ENCODE measurements around the gene XPNPEP3. TPM values are rescaled to one million over a fixed set of nuclear protein-coding genes. Genes with fewer than 3 reads are reported as not detected.
"Not testable (repeated sequence)": the region's sequence is repeated elsewhere in the genome, so short reads cannot be mapped to it uniquely, and the experiment has no call there.

The XPNPEP3 gene
- total RNA-seq, 1 donor from 2014 or later = 22.5 TPM

- no peak for TF ChIP-seq CTCF (IDR thresholded peaks at IDR 0.05)
- peak overlapping the region; percentile 89 for H3K27ac Mint-ChIP-seq (ENCODE audit: unreplicated experiment)
Measured at GRCh38 chr22:40818192-40818746, 38.7 kb upstream of the XPNPEP3 start.

GRCh38 chr22:40818747-40819598, 38.0 kb upstream of the XPNPEP3 start, which contains the start of gene SLC25A17:
TSS of gene SLC25A17 (minus strand) at chr22:40819346. CDS start at chr22:40819248, 98 bp downstream.
- H3K27me3 Mint-ChIP-seq (ENCODE audit: unreplicated experiment) = no peaks in the 10 kb centered on the region
- peaks cover 29% of the 10 kb centered on the region for H3K4me1 Mint-ChIP-seq (ENCODE audit: unreplicated experiment)
- no peaks in the 10 kb centered on the region for H3K9me3 Mint-ChIP-seq (ENCODE audit: unreplicated experiment)
- DNase-seq (ENCODE audit: extremely low spot score, unreplicated experiment) = peak; percentile 93
- TF ChIP-seq CTCF (IDR thresholded peaks at IDR 0.05) = peak; percentile 58
- peak within 1 kb of the TSS; percentile 89 for H3K27ac Mint-ChIP-seq (ENCODE audit: unreplicated experiment)
- H3K4me3 Mint-ChIP-seq (ENCODE audit: unreplicated experiment) = peak within 1 kb of the TSS; percentile 98
- peaks cover 6% of the 10 kb centered on the region for H3K36me3 Mint-ChIP-seq (ENCODE audit: unreplicated experiment)

More at GRCh38 chr22:40818192-40818746, 38.7 kb upstream of the XPNPEP3 start:
- peaks cover 29% of the 10 kb centered on the region for H3K4me1 Mint-ChIP-seq (ENCODE audit: unreplicated experiment)
- peak overlapping the region; percentile 98 for H3K4me3 Mint-ChIP-seq (ENCODE audit: unreplicated experiment)
- H3K9me3 Mint-ChIP-seq (ENCODE audit: unreplicated experiment) = no peaks in the 10 kb centered on the region
- no peaks in the 10 kb centered on the region for H3K27me3 Mint-ChIP-seq (ENCODE audit: unreplicated experiment)
- H3K36me3 Mint-ChIP-seq (ENCODE audit: unreplicated experiment) = peaks cover 6% of the 10 kb centered on the region
- no peak for DNase-seq (ENCODE audit: extremely low spot score, unreplicated experiment)

GRCh38 chr22:40819599-40820140, 37.3 kb upstream of the XPNPEP3 start:
- Mint-ChIP-seq H3K4me3 (ENCODE audit: unreplicated experiment) (peak overlapping the region; percentile 98), H3K27me3 (ENCODE audit: unreplicated experiment) (no peaks in the 10 kb centered on the region), H3K27ac (ENCODE audit: unreplicated experiment) (peak overlapping the region; percentile 89), H3K36me3 (ENCODE audit: unreplicated experiment) (peaks cover 7% of the 10 kb centered on the region), H3K9me3 (ENCODE audit: unreplicated experiment) (no peaks in the 10 kb centered on the region), H3K4me1 (ENCODE audit: unreplicated experiment) (peaks cover 29% of the 10 kb centered on the region)
- TF ChIP-seq CTCF (IDR thresholded peaks at IDR 0.05) = no peak
- DNase-seq (ENCODE audit: extremely low spot score, unreplicated experiment) = no peak

GRCh38 chr22:40823426-40823825, 33.5 kb upstream of the XPNPEP3 start:
- no peak overlapping the region for H3K4me3 Mint-ChIP-seq (ENCODE audit: unreplicated experiment)
- peaks cover 14% of the 10 kb centered on the region for H3K4me1 Mint-ChIP-seq (ENCODE audit: unreplicated experiment)
- TF ChIP-seq CTCF (IDR thresholded peaks at IDR 0.05) = no peak
- no peaks in the 10 kb centered on the region for H3K27me3 Mint-ChIP-seq (ENCODE audit: unreplicated experiment)
- no peak for DNase-seq (ENCODE audit: extremely low spot score, unreplicated experiment)
- H3K27ac Mint-ChIP-seq (ENCODE audit: unreplicated experiment) = no peak overlapping the region
- peaks cover 30% of the 10 kb centered on the region for H3K36me3 Mint-ChIP-seq (ENCODE audit: unreplicated experiment)
- H3K9me3 Mint-ChIP-seq (ENCODE audit: unreplicated experiment) = no peaks in the 10 kb centered on the region

- H3K36me3 Mint-ChIP-seq (ENCODE audit: unreplicated experiment) = peaks cover 50% of the 10 kb centered on the region
- H3K4me1 Mint-ChIP-seq (ENCODE audit: unreplicated experiment); DNase-seq (ENCODE audit: extremely low spot score, unreplicated experiment); H3K4me3 Mint-ChIP-seq (ENCODE audit: unreplicated experiment); H3K27ac Mint-ChIP-seq (ENCODE audit: unreplicated experiment); H3K9me3 Mint-ChIP-seq (ENCODE audit: unreplicated experiment); H3K27me3 Mint-ChIP-seq (ENCODE audit: unreplicated experiment): not testable (repeated sequence)
Measured at GRCh38 chr22:40826292-40826691, 30.7 kb upstream of the XPNPEP3 start.
